MM.1S (cell line): ENCODE data around the gene LHB.
A peak's percentile ranks its signal among the peaks of the same experiment; 100 is the strongest.
"Not testable (repeated sequence)": the region's sequence is repeated elsewhere in the genome, so short reads cannot be mapped to it uniquely, and the experiment has no call there.

Source experiments
- DNase-seq: peaks from one replicate; pipeline ENCODE4 v3.0.0-alpha.2; 2015
- H2AFZ ChIP-seq: fragments of 300-600 bp; sonication (generic); 2 replicates; pipeline ENCODE4 v1.6.0; 2016; ENCODE audit warnings: antibody characterized with exemption, low read length
- H3F3A ChIP-seq: fragments of 300-600 bp; sonication (generic); 2 replicates; pipeline ENCODE4 v1.6.1; 2016; ENCODE audit warnings: mild to moderate bottlenecking, antibody characterized with exemption, low read length, moderate library complexity, mixed read lengths; ENCODE audit not compliant: insufficient read depth
- H3K27ac ChIP-seq: fragments of 300-600 bp; sonication (generic); 2 replicates; pipeline ENCODE4 v1.5.1; 2016; ENCODE audit warnings: mild to moderate bottlenecking, low read length
- H3K27me3 ChIP-seq: fragments of 300-600 bp; sonication (generic); replicated peaks from 2 replicates; pipeline ENCODE4 v1.6.0; 2016; ENCODE audit warnings: low read length; ENCODE audit not compliant: insufficient read depth
- H3K36me3 ChIP-seq: fragments of 300-600 bp; sonication (generic); replicated peaks from 2 replicates; pipeline ENCODE4 v1.6.1; 2016; ENCODE audit warnings: mild to moderate bottlenecking, low read length, mixed read lengths; ENCODE audit not compliant: insufficient read depth
- H3K4me1 ChIP-seq: fragments of 300-600 bp; sonication (generic); 2 replicates; pipeline ENCODE4 v1.6.1; 2016; ENCODE audit warnings: low read length, mixed read lengths
- H3K4me2 ChIP-seq: fragments of 300-600 bp; sonication (generic); 2 replicates; pipeline ENCODE4 v1.6.0; 2016; ENCODE audit warnings: low read depth, low read length
- H3K4me3 ChIP-seq: fragments of 300-600 bp; sonication (generic); 2 replicates; pipeline ENCODE4 v1.5.1; 2016; ENCODE audit warnings: low read length, mixed read lengths
- H3K79me2 ChIP-seq: fragments of 300-600 bp; sonication (generic); 2 replicates; pipeline ENCODE4 v1.6.1; 2016; ENCODE audit warnings: mixed run types, low read length, mixed read lengths
- H3K9ac ChIP-seq: fragments of 300-600 bp; sonication (generic); 2 replicates; pipeline ENCODE4 v1.6.1; 2016; ENCODE audit warnings: low read length, mixed read lengths
- H3K9me2 ChIP-seq: fragments of 300-600 bp; sonication (generic); replicated peaks from 2 replicates; pipeline ENCODE4 v1.6.1; 2016; ENCODE audit warnings: mild to moderate bottlenecking, low read length, mixed read lengths; ENCODE audit not compliant: insufficient read depth
- H3K9me3 ChIP-seq: fragments of 300-600 bp; sonication (generic); replicated peaks from 2 replicates; pipeline ENCODE4 v1.6.1; 2016; ENCODE audit warnings: mild to moderate bottlenecking, low read length, mixed read lengths; ENCODE audit not compliant: insufficient read depth
- H4K20me1 ChIP-seq: fragments of 300-600 bp; sonication (generic); 2 replicates; pipeline ENCODE4 v1.6.1; 2016; ENCODE audit warnings: mild to moderate bottlenecking, low read length, moderate library complexity, mixed read lengths; ENCODE audit not compliant: insufficient read depth
- CTCF ChIP-seq: fragments of 300-600 bp; sonication (generic); IDR thresholded peaks from 2 replicates; pipeline ENCODE4 v1.5.1; 2016; ENCODE audit warnings: antibody characterized with exemption, low read length, mixed read lengths
- EZH2 ChIP-seq: fragments of 300-600 bp; sonication (generic); optimal IDR thresholded peaks from 2 replicates; pipeline ENCODE3; 2017; ENCODE audit warnings: low read depth, mild to moderate bottlenecking, antibody characterized with exemption, low read length, mixed read lengths
- EZH2phosphoT487 ChIP-seq: fragments of 300-600 bp; sonication (generic); IDR thresholded peaks from 2 replicates; pipeline ENCODE4 v1.6.1; 2018; ENCODE audit warnings: antibody characterized with exemption, low read length

LHB gene

GRCh38 chr19:49059053-49059452 is 42.2 kb upstream of the LHB start:
- DNase-seq: no peak
- Histone ChIP-seq H3F3A (no peaks in the 10 kb centered on the region), H3K36me3 (no peaks in the 10 kb centered on the region), H3K9ac (no peak overlapping the region), H4K20me1 (no peaks in the 10 kb centered on the region), H3K4me1 (peaks cover 14% of the 10 kb centered on the region), H3K9me2 (no peaks in the 10 kb centered on the region), H3K79me2 (no peaks in the 10 kb centered on the region), H3K4me2 (no peak overlapping the region), H3K27ac (no peak overlapping the region), H3K4me3 (no peak overlapping the region), H2AFZ (no peak overlapping the region), H3K9me3 (no peaks in the 10 kb centered on the region), H3K27me3 (peaks cover 81% of the 10 kb centered on the region)
- TF ChIP-seq CTCF (no peak), EZH2phosphoT487 (no peak)

- Histone ChIP-seq H3K27ac (no peak overlapping the region), H3K36me3 (no peaks in the 10 kb centered on the region), H3K79me2 (no peaks in the 10 kb centered on the region), H2AFZ (no peak overlapping the region), H4K20me1 (no peaks in the 10 kb centered on the region), H3K9ac (no peak overlapping the region), H3K27me3 (peaks cover 78% of the 10 kb centered on the region), H3K9me3 (no peaks in the 10 kb centered on the region), H3K9me2 (no peaks in the 10 kb centered on the region), H3K4me2 (no peak overlapping the region), H3K4me1 (peaks cover 14% of the 10 kb centered on the region), H3K4me3 (no peak overlapping the region), H3F3A (no peaks in the 10 kb centered on the region)
- DNase-seq: no peak
- TF ChIP-seq EZH2phosphoT487 (no peak), EZH2 (no peak), CTCF (no peak)
Measured at GRCh38 chr19:49058562-49058961, 41.7 kb upstream of the LHB start.

- Histone ChIP-seq H3K4me1 (peaks cover 14% of the 10 kb centered on the region), H2AFZ (0 out of 2 replicates have a peak within 1 kb of the TSS, but pooled peaks have one; percentile 67), H3K4me2 (peak within 1 kb of the TSS; percentile 94), H4K20me1 (no peaks in the 10 kb centered on the region), H3K9me3 (no peaks in the 10 kb centered on the region), H3F3A (no peaks in the 10 kb centered on the region), H3K79me2 (no peaks in the 10 kb centered on the region), H3K9me2 (no peaks in the 10 kb centered on the region), H3K27ac (no peak within 1 kb of the TSS), H3K36me3 (no peaks in the 10 kb centered on the region), H3K4me3 (peak within 1 kb of the TSS; percentile 57), H3K27me3 (peaks cover 76% of the 10 kb centered on the region), H3K9ac (no peak within 1 kb of the TSS; the same call in 1 of the 2 replicates)
- TF ChIP-seq EZH2phosphoT487: no peak
- TF ChIP-seq EZH2: no peak
- no peak for TF ChIP-seq CTCF
- DNase-seq: no peak
Measured at GRCh38 chr19:49057636-49058234, 40.8 kb upstream of the LHB start, which contains the start of gene CGB7. Gene CGB7 (minus strand): TSS chr19:49057749. CDS start chr19:49055375, 2,374 bp downstream.

- not testable (repeated sequence) for H3K36me3 ChIP-seq, H3K9me3 ChIP-seq, H3F3A ChIP-seq, DNase-seq, H2AFZ ChIP-seq, H3K27ac ChIP-seq, H3K79me2 ChIP-seq, H3K9me2 ChIP-seq, H3K9ac ChIP-seq, H4K20me1 ChIP-seq
- H3K4me2 ChIP-seq: peak overlapping the region; percentile 94
- H3K27me3 ChIP-seq: peaks cover 72% of the 10 kb centered on the region
- H3K4me1 ChIP-seq: peaks cover 14% of the 10 kb centered on the region
- H3K4me3 ChIP-seq: peak overlapping the region; percentile 57
Measured at GRCh38 chr19:49056902-49057596, 40.2 kb upstream of the LHB start.
